Naive thymus-derived CD4-positive, alpha-beta T cell (primary cell): ENCODE measurements around the gene RPL39L. TPM values are rescaled to one million over a fixed set of nuclear protein-coding genes. Genes with fewer than 3 reads are reported as not detected.

ENCODE experiments used
- ATAC-seq: fragments of 150-1000 bp; cut with Tn5 transposase; 2 replicates; pipeline ENCODE4 v1.10.0; 2021; ENCODE audit warnings: mild to moderate bottlenecking, moderate library complexity
- CTCF ChIA-PET: fragments of 350-600 bp; sonication (Branson Sonifier 250); formaldehyde crosslinking; loops from one replicate; lab custom pipeline; 2021; ENCODE audit warnings: antibody characterized with exemption; lab: Charles Lee
- POLR2A ChIA-PET: fragments of 350-600 bp; sonication (Branson Sonifier 250); formaldehyde crosslinking; loops from one replicate; lab custom pipeline; 2021; ENCODE audit warnings: antibody characterized with exemption, inconsistent platforms; lab: Charles Lee
- DNase-seq, 9 donors: peaks; one replicate each; pipeline versions ENCODE4 v3.0.0 to v3.0.0-alpha.2; 2020 to 2022; ENCODE audit warnings: mixed read lengths in 1 of 9
- H3K27ac ChIP-seq: one replicate; pipeline ENCODE4 v1.7.0; 2013; ENCODE audit warnings: mild to moderate bottlenecking, low read depth, low read length, moderate library complexity
- H3K27me3 ChIP-seq, 2 donors: one replicate each; pipeline ENCODE4 v1.7.0; 2013; ENCODE audit warnings: low read length in 2 of 2, mild to moderate bottlenecking in 2 of 2, moderate library complexity in 2 of 2; ENCODE audit not compliant: control insufficient read depth in 2 of 2, insufficient read depth in 2 of 2
- H3K36me3 ChIP-seq, 3 experiments: 1 replicate in 2 of 3; 2 replicates in 1 of 3; pipeline ENCODE4 v1.7.0; 2013; ENCODE audit warnings: low read length in 3 of 3, mild to moderate bottlenecking in 3 of 3, moderate library complexity in 1 of 3; ENCODE audit not compliant: insufficient read depth in 3 of 3, control insufficient read depth in 2 of 3
- H3K4me1 ChIP-seq, 2 donors: one replicate each; pipeline ENCODE4 v1.7.0; 2013; ENCODE audit warnings: low read length in 2 of 2, mild to moderate bottlenecking in 2 of 2, moderate library complexity in 1 of 2; ENCODE audit not compliant: control insufficient read depth in 2 of 2, insufficient read depth in 2 of 2
- H3K4me3 ChIP-seq: 2 replicates; pipeline ENCODE4 v1.7.0; 2013; ENCODE audit warnings: mild to moderate bottlenecking, low read length
- H3K9me3 ChIP-seq, 3 experiments: 1 replicate in 2 of 3; 2 replicates in 1 of 3; pipeline ENCODE4 v1.7.0; 2013; ENCODE audit warnings: low read length in 3 of 3; ENCODE audit not compliant: control insufficient read depth in 2 of 3
- H3K27ac Mint-ChIP-seq, 9 donors: one replicate each; pipeline ENCODE4 v1.8.0; 2020 to 2022; ENCODE audit warnings: mixed read lengths in 9 of 9, mild to moderate bottlenecking in 8 of 9, moderate library complexity in 5 of 9, inconsistent platforms in 2 of 9
- H3K27me3 Mint-ChIP-seq, 5 donors: one replicate each; pipeline ENCODE4 v1.8.0; 2021 to 2022; ENCODE audit warnings: mixed read lengths in 5 of 5, mild to moderate bottlenecking in 1 of 5
- H3K36me3 Mint-ChIP-seq, 5 donors: one replicate each; pipeline ENCODE4 v1.8.0; 2020 to 2022; ENCODE audit warnings: mixed read lengths in 5 of 5, mild to moderate bottlenecking in 3 of 5, inconsistent platforms in 1 of 5
- H3K4me1 Mint-ChIP-seq, 7 donors: one replicate each; pipeline ENCODE4 v1.8.0; 2020 to 2022; ENCODE audit warnings: mixed read lengths in 7 of 7, mild to moderate bottlenecking in 3 of 7, inconsistent platforms in 1 of 7
- H3K4me3 Mint-ChIP-seq, 10 donors: one replicate each; pipeline ENCODE4 v1.8.0; 2020 to 2022; ENCODE audit warnings: mild to moderate bottlenecking in 10 of 10, mixed read lengths in 10 of 10, moderate library complexity in 6 of 10, inconsistent platforms in 2 of 10
- H3K9me3 Mint-ChIP-seq, 11 donors: one replicate each; pipeline ENCODE4 v1.8.0; 2020 to 2022; ENCODE audit warnings: mixed read lengths in 11 of 11, mild to moderate bottlenecking in 4 of 11, inconsistent platforms in 1 of 11, moderate library complexity in 1 of 11
- intact Hi-C, 2 donors: fragments of 100-400 bp; cut with micrococcal nuclease; formaldehyde crosslinking; loops; one replicate each; pipeline ENCODE4 v1.15.1; 2023
- polyA plus RNA-seq, 2 donors: library from polyadenylated mRNA; unstranded; fragments of 300-500 nt; fragmentation: Illumina TruSeq; gene quantifications; one replicate each; pipeline ENCODE4 v1.2.3, GENCODE V29; 2021
- total RNA-seq, 6 experiments: library from RNA in 5 of 6; stranded (reverse) in 5 of 6; gene quantifications; 1 replicate in 5 of 6; 2 replicates in 1 of 6; pipeline ENCODE4 v1.2.3 and lab custom pipeline; 2021 to 2026

The RPL39L gene
- total and polyA plus RNA-seq, 7 experiments from 2014 or later, result 0.81 to 14.0 (median 3.5) TPM; not detected in 1

DNA sequence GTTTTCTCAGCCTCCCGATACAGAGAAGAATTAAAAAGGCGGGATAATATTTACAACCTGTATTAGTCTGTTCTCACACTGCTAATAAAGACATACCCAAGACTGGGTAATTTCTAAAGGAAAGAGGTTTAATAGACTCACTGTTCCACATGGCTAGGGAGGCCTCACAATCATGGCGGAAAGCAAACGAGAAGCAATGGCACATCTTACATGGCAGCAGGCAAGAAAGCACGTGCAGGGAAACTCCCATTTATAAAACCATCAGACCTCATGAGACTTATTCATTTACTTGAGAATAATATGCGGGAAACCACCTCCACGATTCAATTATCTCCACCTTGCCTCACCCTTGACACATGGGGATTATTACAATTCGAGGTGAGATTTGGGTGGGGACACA lies 27.5 kb upstream of the RPL39L start:
- peaks cover 0 to 4% (median 0%) of the 10 kb centered on the region in 5 donors for H3K36me3 Mint-ChIP-seq
- POLR2A ChIA-PET, result no interaction called here
- no peak for ATAC-seq
- no peak for DNase-seq
- peaks cover 0 to 12% of the 10 kb centered on the region in 2 donors for H3K4me1 ChIP-seq
- no peaks in the 10 kb centered on the region for H3K9me3 ChIP-seq
- intact Hi-C loops, result no loop called here
- H3K27me3 ChIP-seq, result no peaks in the 10 kb centered on the region
- no peaks in the 10 kb centered on the region for H3K36me3 ChIP-seq
- no peak overlapping the region for H3K27ac Mint-ChIP-seq
- CTCF ChIA-PET, result interaction anchor here (0.8 to 5.4 kb wide), 3 partner anchors 53 to 318 kb away, joined by 6 to 104 read pairs (median 56); no protein-coding TSS in a partner anchor
- H3K4me3 ChIP-seq, result no peak overlapping the region
- H3K9me3 Mint-ChIP-seq, result no peaks in the 10 kb centered on the region
- no peak overlapping the region for H3K27ac ChIP-seq
- peaks cover 5 to 23% (median 15%) of the 10 kb centered on the region in 7 donors for H3K4me1 Mint-ChIP-seq
- H3K4me3 Mint-ChIP-seq, result no peak overlapping the region
- H3K27me3 Mint-ChIP-seq, result peaks cover 0 to 25% (median 3%) of the 10 kb centered on the region in 5 donors

DNA sequence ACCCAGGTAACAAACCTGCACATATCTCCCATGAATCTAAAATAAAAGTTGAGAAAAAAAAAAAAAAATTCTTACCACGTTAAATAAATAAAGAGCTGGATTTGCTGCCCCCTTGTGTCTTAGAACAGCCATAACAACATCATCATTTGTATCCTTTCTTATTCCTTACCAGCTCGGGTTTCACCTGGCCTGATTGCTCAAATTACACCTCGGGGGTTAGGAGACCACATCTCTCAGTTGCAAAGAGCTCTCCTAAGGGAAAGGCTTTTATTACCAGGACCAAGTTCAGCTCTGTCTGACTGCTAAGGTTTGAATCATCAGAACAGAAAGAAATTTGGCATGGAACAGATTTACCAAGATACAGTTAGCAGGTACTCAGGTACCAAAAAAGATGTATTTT lies 25.8 kb upstream of the RPL39L start:
- peaks cover 0 to 11% (median 0%) of the 10 kb centered on the region in 11 donors for H3K9me3 Mint-ChIP-seq
- peaks cover 4 to 16% (median 8%) of the 10 kb centered on the region in 7 donors for H3K4me1 Mint-ChIP-seq
- Histone ChIP-seq H3K27me3 (no peaks in the 10 kb centered on the region), H3K4me1 (peaks cover 0 to 6% of the 10 kb centered on the region in 2 donors), H3K4me3 (no peak overlapping the region), H3K9me3 (no peaks in the 10 kb centered on the region), H3K36me3 (no peaks in the 10 kb centered on the region), H3K27ac (no peak overlapping the region)
- intact Hi-C loops, result loop anchor here (1.0 to 2.0 kb wide), 8 partner anchors 26 to 551 kb away; partner anchors contain the start of gene RPL39L (in 1 of the 2)
- ATAC-seq (peak; percentile 86), DNase-seq (peak in 7 of 9 donors; percentile 53 to 78 (median 72))
- POLR2A ChIA-PET, result interaction anchor here (0.6 to 1.4 kb wide), 6 partner anchors 15 to 508 kb away, joined by 3 to 9 read pairs (median 6); partner anchors contain the start of gene RPL39L
- peak overlapping the region in 1 of 9 donors; percentile 21 for H3K27ac Mint-ChIP-seq
- no peak overlapping the region for H3K4me3 Mint-ChIP-seq
- peaks cover 0 to 38% (median 4%) of the 10 kb centered on the region in 5 donors for H3K27me3 Mint-ChIP-seq
- H3K36me3 Mint-ChIP-seq, result peaks cover 0 to 4% (median 0%) of the 10 kb centered on the region in 5 donors
- CTCF ChIA-PET, result interaction anchor here (0.6 to 5.4 kb wide), 30 partner anchors 11 to 686 kb away, joined by 3 to 104 read pairs (median 4); partner anchors contain the start of gene RPL39L

DNA sequence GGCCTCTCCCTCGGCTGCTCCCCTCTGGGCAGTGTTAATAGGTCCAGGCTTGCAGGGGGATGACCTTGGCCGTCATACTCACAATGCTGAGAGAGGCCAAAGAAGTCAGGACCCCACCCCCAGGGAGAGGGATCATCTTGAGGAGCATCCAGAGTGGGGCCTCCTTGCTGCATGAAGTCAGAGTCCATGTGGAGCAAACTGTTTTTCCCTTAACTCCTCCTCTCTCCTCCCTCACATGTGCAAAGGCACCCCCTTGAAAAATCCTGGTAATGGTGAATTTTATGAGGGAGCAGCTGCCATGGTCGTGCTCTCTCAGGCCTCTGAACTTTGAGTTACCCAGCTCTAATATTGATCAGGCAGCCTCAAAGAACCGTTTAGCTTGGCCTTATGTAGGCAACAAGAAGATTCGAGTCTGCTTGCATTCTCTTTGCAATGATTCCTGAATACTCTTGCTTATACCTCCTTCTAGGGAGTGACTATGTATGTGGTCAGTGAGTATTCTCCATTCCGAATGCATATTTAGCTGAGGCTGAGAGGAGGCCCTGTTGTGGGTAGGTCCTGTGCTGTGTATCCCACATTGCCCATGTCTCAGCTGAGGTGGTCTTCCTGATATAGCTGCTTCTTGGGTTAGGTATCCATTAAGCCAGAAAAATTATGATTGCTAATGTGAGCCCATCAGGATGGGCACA lies 23.1 kb upstream of the RPL39L start:
- ATAC-seq, result no peak
- Mint-ChIP-seq H3K4me3 (no peak overlapping the region), H3K9me3 (peaks cover 0 to 28% (median 3%) of the 10 kb centered on the region in 11 donors), H3K27me3 (peaks cover 0 to 45% (median 4%) of the 10 kb centered on the region in 5 donors), H3K36me3 (peaks cover 1 to 10% (median 3%) of the 10 kb centered on the region in 5 donors), H3K4me1 (peaks cover 0 to 5% (median 1%) of the 10 kb centered on the region in 7 donors), H3K27ac (no peak overlapping the region)
- ChIA-PET CTCF (interaction anchor here (1.0 to 5.4 kb wide), 4 partner anchors 10 to 314 kb away, joined by 5 to 104 read pairs (median 30); no protein-coding TSS in a partner anchor), POLR2A (interaction anchor here (0.6 to 0.7 kb wide), 2 partner anchors 96 to 329 kb away, joined by 3 read pairs; no protein-coding TSS in a partner anchor)
- intact Hi-C loops, result no loop called here
- Histone ChIP-seq H3K4me3 (no peak overlapping the region), H3K36me3 (no peaks in the 10 kb centered on the region), H3K27me3 (no peaks in the 10 kb centered on the region), H3K27ac (no peak overlapping the region), H3K9me3 (peaks cover 0 to 5% (median 0%) of the 10 kb centered on the region in 3 experiments), H3K4me1 (no peaks in the 10 kb centered on the region)
- no peak for DNase-seq

DNA sequence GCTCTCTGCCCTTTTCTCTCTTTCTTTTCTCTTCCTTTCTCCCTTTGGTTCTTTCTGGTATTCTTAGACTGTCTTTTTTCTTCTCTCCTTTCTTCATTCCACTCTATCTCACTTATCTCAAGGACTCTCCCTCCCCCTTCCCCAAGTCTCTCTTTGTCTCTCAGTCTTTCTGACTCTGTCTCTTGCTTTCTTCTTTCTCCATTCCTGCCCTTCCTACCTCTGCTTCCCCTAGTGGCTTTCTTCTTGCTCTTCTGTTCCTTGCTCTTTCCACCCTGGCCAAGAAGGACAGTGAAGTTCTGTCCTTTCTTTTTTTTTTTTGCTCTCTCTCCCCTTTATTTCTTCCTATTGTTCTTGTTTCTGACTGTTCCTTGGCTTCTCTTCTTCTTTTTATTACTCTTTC lies 22.3 kb upstream of the RPL39L start:
- Mint-ChIP-seq H3K36me3 (peaks cover 1 to 10% (median 3%) of the 10 kb centered on the region in 5 donors), H3K4me1 (peaks cover 0 to 5% (median 1%) of the 10 kb centered on the region in 7 donors), H3K4me3 (no peak overlapping the region), H3K9me3 (peaks cover 0 to 28% (median 3%) of the 10 kb centered on the region in 11 donors), H3K27me3 (peaks cover 0 to 42% (median 4%) of the 10 kb centered on the region in 5 donors), H3K27ac (peak overlapping the region in 1 of 9 donors; percentile 6)
- Histone ChIP-seq H3K27me3 (no peaks in the 10 kb centered on the region), H3K4me1 (no peaks in the 10 kb centered on the region), H3K4me3 (no peak overlapping the region), H3K36me3 (no peaks in the 10 kb centered on the region), H3K27ac (no peak overlapping the region), H3K9me3 (peaks cover 0 to 5% (median 0%) of the 10 kb centered on the region in 3 experiments)
- CTCF ChIA-PET, result interaction anchor here (1.7 to 5.4 kb wide), 2 partner anchors 11 to 48 kb away, joined by 5 to 104 read pairs; no protein-coding TSS in a partner anchor
- intact Hi-C loops, result no loop called here
- DNase-seq (no peak), ATAC-seq (no peak)
- POLR2A ChIA-PET, result interaction anchor here (0.6 kb wide), 1 partner anchor 328 kb away, joined by 3 read pairs; no protein-coding TSS in a partner anchor

DNA sequence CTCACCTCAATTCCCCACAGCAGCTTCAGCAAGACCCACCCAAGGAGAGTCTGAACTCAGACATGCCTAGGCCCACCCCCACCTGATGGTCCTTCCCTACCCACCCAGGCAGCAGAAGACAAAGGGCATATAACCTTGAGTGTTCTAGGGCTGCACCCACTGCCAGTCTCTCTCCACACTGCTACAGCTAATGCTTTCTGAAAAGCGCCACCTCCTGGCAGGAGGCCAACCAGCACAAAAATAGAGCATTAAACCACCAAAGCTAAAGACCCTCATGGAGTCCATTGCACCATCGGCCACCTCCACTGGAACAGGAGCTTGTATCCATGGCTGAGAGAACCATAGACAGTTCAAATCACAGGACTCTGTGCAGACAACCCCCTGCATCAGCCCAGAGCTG lies 11.3 kb upstream of the RPL39L start:
- Histone ChIP-seq H3K4me3 (no peak overlapping the region), H3K9me3 (peaks cover 0 to 1% (median 0%) of the 10 kb centered on the region in 3 experiments), H3K27me3 (no peaks in the 10 kb centered on the region), H3K36me3 (no peaks in the 10 kb centered on the region), H3K27ac (no peak overlapping the region), H3K4me1 (no peaks in the 10 kb centered on the region)
- H3K4me3 Mint-ChIP-seq, result no peak overlapping the region
- ATAC-seq (peak; percentile 60), DNase-seq (peak; percentile 30 to 57 (median 43))
- H3K27me3 Mint-ChIP-seq, result peaks cover 0 to 48% (median 0%) of the 10 kb centered on the region in 5 donors
- peaks cover 2 to 7% (median 6%) of the 10 kb centered on the region in 5 donors for H3K36me3 Mint-ChIP-seq
- H3K4me1 Mint-ChIP-seq, result peaks cover 0 to 32% (median 10%) of the 10 kb centered on the region in 7 donors
- ChIA-PET CTCF (interaction anchor here (0.6 to 5.7 kb wide), 18 partner anchors 10 to 323 kb away, joined by 3 to 51 read pairs (median 5); partner anchors contain the start of gene RPL39L), POLR2A (interaction anchor here (0.9 kb wide), 2 partner anchors 14 to 19 kb away, joined by 3 to 4 read pairs; no protein-coding TSS in a partner anchor)
- H3K27ac Mint-ChIP-seq, result peak overlapping the region in 1 of 9 donors; percentile 38
- intact Hi-C loops, result loop anchor here (1.0 kb wide), 4 partner anchors 11 to 301 kb away; partner anchors contain the start of gene RPL39L (in 1 of the 2)
- H3K9me3 Mint-ChIP-seq, result peaks cover 0 to 30% (median 6%) of the 10 kb centered on the region in 11 donors

DNA sequence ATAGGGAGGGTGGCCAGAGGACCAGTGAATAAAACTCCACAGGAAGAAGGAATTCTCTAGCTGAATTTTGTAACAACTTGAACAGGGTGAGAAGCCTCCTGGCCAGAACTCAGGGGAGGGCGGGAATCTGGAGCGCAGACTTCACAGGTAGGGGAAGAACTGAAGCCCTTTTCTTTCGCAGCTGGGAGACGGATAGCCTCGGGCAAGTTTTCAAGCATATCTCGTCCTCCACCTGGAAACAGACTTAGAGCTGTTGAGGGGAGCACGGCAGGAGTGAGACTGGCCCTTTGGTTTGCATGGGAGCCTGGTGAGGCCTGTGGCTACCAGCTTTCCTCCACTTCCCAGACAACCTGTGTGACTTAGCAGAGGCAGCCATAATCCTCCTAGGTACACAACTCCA lies 10.9 kb upstream of the RPL39L start:
- no peak for DNase-seq
- Mint-ChIP-seq H3K27me3 (peaks cover 0 to 45% (median 0%) of the 10 kb centered on the region in 5 donors), H3K4me1 (peaks cover 0 to 32% (median 10%) of the 10 kb centered on the region in 7 donors), H3K36me3 (peaks cover 4 to 7% (median 6%) of the 10 kb centered on the region in 5 donors), H3K9me3 (peaks cover 0 to 31% (median 8%) of the 10 kb centered on the region in 11 donors), H3K4me3 (no peak overlapping the region), H3K27ac (peak overlapping the region in 1 of 9 donors; percentile 38)
- Histone ChIP-seq H3K9me3 (peaks cover 0 to 6% (median 0%) of the 10 kb centered on the region in 3 experiments), H3K4me1 (no peaks in the 10 kb centered on the region), H3K27ac (no peak overlapping the region), H3K27me3 (no peaks in the 10 kb centered on the region), H3K4me3 (no peak overlapping the region), H3K36me3 (no peaks in the 10 kb centered on the region)
- no peak for ATAC-seq
- POLR2A ChIA-PET, result interaction anchor here (0.9 kb wide), 1 partner anchor 15 kb away, joined by 3 read pairs; no protein-coding TSS in a partner anchor
- CTCF ChIA-PET, result interaction anchor here (0.6 to 5.7 kb wide), 16 partner anchors 10 to 323 kb away, joined by 3 to 51 read pairs (median 5); partner anchors contain the start of gene RPL39L
- intact Hi-C loops, result loop anchor here (1.0 kb wide), 4 partner anchors 11 to 301 kb away; partner anchors contain the start of gene RPL39L (in 1 of the 2)
